Ecto neural progenitor cell (in vitro differentiated cells): ENCODE measurements around the gene NAAA.
"Not testable (repeated sequence)": the region's sequence is repeated elsewhere in the genome, so short reads cannot be mapped to it uniquely, and the experiment has no call there.

ENCODE experiments used
- DNase-seq: peaks from one replicate; pipeline ENCODE4 v3.0.0-alpha.2; 2018; ENCODE audit warnings: low spot score

The NAAA gene

GRCh38 chr4:75940692-75941253 lies at the start of gene NAAA:
Gene NAAA, minus strand, starts transcription at chr4:75941013. Its CDS starts 64 bp downstream, at chr4:75940949.
- DNase-seq, result peak; percentile 84

GRCh38 chr4:75989846-75990528 lies 49.2 kb upstream of the NAAA start:
- DNase-seq, result no peak

- DNase-seq, result no peak
These were observed 44.3 kb upstream of the NAAA start for GRCh38 chr4:75985116-75985515.

- no peak for DNase-seq
These were observed 39.8 kb upstream of the NAAA start for GRCh38 chr4:75980576-75980975.

GRCh38 chr4:75976177-75976576 lies 35.4 kb upstream of the NAAA start:
- DNase-seq, result no peak

- DNase-seq, result no peak
These were observed 33.0 kb upstream of the NAAA start for GRCh38 chr4:75973766-75974165.

- no peak for DNase-seq
These were observed 27.3 kb upstream of the NAAA start for GRCh38 chr4:75968084-75968483.

GRCh38 chr4:75963558-75963957 lies 22.7 kb upstream of the NAAA start:
- no peak for DNase-seq

- not testable (repeated sequence) for DNase-seq
These were observed 21.3 kb upstream of the NAAA start for GRCh38 chr4:75962072-75962471.

GRCh38 chr4:75958546-75958945 lies 17.7 kb upstream of the NAAA start:
- not testable (repeated sequence) for DNase-seq

- not testable (repeated sequence) for DNase-seq
These were observed 14.0 kb upstream of the NAAA start for GRCh38 chr4:75954811-75955210.

- no peak for DNase-seq
These were observed 12.7 kb upstream of the NAAA start for GRCh38 chr4:75953509-75953908.

GRCh38 chr4:75950213-75950815 lies 9.5 kb upstream of the NAAA start:
- DNase-seq, result no peak

GRCh38 chr4:75948822-75949444 lies 8.1 kb upstream of the NAAA start:
- DNase-seq, result no peak

GRCh38 chr4:75939890-75940691 lies 722 bp downstream of the NAAA start:
- peak; percentile 77 for DNase-seq

GRCh38 chr4:75935628-75936027 lies 5.2 kb downstream of the NAAA start:
- no peak for DNase-seq

GRCh38 chr4:75930152-75930551 lies 10.7 kb downstream of the NAAA start:
- DNase-seq, result no peak

GRCh38 chr4:75924916-75925315 lies 15.9 kb downstream of the NAAA start:
- not testable (repeated sequence) for DNase-seq

- DNase-seq, result no peak
These were observed 16.4 kb downstream of the NAAA start for GRCh38 chr4:75924309-75924827.

- no peak for DNase-seq
These were observed 18.2 kb downstream of the NAAA start for GRCh38 chr4:75922588-75922987.

- no peak for DNase-seq
These were observed 18.9 kb downstream of the NAAA start for GRCh38 chr4:75921910-75922309.

- no peak for DNase-seq
These were observed 20.5 kb downstream of the NAAA start for GRCh38 chr4:75920327-75920726.
